ENCODE measurements around the gene KAT6B.

KAT6B gene

DNA sequence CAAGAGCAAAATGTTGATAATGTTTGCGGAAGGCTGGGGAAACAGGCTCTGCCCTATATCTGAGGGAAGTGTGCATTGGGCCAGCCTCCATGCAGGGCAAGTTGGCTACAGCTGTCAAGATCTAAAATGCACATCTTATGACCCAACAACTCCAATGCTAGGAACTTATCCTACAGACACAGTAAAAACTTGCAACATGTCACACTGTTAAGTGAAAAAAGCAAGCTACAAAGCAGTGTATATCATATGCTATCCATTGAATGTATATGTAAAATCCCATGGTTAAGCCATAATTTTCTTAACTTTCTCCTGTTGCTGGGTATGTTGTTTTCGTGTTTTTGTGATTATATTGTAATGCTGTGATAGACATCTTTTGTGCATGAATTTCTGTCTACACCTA lies 16.3 kb upstream of the KAT6B start:
- in situ Hi-C loops (cut with MboI; ENCODE audit: low pct_unique_long_range_greater_than_20kb, low sequenced_read_pairs, unreplicated experiment), result no loop called here
- no peak for DNase-seq (ENCODE audit: low spot score)
- TF ChIP-seq, protein P1, sequence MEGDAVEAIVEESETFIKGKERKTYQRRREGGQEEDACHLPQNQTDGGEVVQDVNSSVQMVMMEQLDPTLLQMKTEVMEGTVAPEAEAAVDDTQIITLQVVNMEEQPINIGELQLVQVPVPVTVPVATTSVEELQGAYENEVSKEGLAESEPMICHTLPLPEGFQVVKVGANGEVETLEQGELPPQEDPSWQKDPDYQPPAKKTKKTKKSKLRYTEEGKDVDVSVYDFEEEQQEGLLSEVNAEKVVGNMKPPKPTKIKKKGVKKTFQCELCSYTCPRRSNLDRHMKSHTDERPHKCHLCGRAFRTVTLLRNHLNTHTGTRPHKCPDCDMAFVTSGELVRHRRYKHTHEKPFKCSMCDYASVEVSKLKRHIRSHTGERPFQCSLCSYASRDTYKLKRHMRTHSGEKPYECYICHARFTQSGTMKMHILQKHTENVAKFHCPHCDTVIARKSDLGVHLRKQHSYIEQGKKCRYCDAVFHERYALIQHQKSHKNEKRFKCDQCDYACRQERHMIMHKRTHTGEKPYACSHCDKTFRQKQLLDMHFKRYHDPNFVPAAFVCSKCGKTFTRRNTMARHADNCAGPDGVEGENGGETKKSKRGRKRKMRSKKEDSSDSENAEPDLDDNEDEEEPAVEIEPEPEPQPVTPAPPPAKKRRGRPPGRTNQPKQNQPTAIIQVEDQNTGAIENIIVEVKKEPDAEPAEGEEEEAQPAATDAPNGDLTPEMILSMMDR (IDR thresholded peaks at IDR 0.05; ENCODE audit: extremely low read depth, insufficient read depth, missing control alignments), result no peak

DNA sequence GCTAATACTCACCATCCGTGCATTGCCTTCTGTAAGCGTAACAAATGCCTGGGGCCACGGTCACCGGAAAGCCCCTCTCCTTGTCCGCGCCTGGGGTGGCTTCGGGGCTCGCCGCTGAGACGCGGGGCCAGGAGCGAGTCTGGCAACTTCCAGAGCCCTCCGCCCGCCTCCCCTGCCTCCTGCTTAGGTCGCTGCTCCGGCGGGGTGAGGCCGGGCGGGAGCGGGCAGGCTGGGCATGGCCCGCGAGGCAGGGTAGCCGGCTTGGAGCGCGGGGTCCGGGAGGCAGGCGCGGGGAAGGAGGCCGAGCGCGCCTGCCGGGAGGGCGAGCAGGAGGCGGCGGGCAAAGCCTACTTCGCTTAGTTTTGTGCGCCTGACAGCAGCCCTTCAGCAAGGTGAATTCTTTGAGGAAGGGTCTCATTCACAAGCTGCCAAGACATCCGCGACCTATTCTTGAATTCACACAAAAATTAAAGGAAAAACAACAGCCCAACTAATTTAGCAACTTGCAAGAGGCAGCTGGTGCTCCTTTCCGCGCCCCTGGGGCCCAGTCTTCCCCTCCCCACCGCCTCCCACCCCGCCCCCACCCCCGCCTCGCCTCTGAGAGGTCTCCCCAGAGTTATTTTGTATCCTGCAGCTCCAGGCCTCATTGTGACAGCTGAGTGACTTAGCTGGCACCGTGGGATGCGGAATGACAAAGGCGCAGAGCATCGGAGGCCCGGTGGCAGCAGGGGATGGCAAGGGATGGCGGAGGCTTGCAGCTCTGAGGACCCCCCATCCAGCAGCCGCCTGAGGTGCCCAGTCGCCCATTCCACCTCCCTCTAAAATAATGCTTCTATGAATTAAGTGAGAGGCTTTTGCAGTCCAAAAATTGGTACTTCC lies 12.8 kb upstream of the KAT6B start:
- DNase-seq (ENCODE audit: low spot score), result no peak
- TF ChIP-seq, protein P1 (IDR thresholded peaks at IDR 0.05; ENCODE audit: extremely low read depth, insufficient read depth, missing control alignments), result no peak
- in situ Hi-C loops (cut with MboI; ENCODE audit: low pct_unique_long_range_greater_than_20kb, low sequenced_read_pairs, unreplicated experiment), result no loop called here

DNA sequence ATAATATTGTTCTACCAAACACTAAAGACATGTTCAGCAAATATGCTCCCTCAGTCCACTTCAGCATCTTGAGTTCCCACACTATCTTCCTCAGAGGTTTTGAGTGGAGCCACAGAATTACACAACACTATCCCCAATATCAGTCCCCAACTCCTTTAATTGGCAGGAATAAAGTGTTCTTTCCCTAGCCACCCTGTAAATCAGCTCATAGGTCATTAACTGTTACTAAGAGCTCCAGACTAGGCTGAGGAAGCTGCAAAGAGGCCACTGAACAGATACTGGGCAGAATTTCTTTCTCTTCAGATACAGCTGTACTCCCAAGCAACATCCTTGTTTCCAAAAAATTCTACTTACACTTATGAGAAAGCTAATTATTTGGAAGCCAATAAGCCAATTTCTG lies 11.6 kb upstream of the KAT6B start:
- no peak for DNase-seq (ENCODE audit: low spot score)
- TF ChIP-seq, protein P1 (IDR thresholded peaks at IDR 0.05; ENCODE audit: extremely low read depth, insufficient read depth, missing control alignments), result no peak
- in situ Hi-C loops (cut with MboI; ENCODE audit: low pct_unique_long_range_greater_than_20kb, low sequenced_read_pairs, unreplicated experiment), result no loop called here

DNA sequence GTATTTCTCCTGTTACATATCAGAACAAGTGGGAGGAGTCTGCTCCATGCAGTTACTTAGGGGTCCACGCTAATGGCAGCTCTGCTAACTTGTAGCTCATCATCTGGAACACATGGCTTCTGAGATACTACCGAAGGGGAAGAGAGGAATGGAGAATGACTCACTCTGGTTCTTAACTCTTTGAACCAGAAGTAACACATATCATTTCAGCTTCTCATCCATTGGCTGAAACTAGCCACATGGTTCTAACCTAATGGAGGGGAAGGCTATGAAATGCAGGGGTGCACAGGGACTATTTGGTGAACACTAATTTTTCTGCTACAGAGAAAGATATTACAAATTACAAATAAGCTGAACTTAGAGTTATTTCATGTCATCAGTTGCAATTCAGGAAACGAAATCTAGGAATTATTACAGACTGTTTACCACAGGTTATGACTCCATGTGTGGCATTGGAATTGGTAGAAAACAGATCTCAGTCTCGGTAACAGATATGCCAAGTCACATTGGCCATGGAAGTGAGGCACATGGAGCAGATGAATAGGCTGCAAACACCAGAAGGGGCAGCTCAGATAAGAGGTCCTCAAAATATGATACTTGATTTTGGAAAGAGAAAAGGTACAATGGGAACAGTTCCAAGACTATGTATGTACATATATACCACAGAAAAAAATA lies 9.4 kb upstream of the KAT6B start:
- no peak for DNase-seq (ENCODE audit: low spot score)
- TF ChIP-seq, protein P1 (IDR thresholded peaks at IDR 0.05; ENCODE audit: extremely low read depth, insufficient read depth, missing control alignments), result no peak
- in situ Hi-C loops (cut with MboI; ENCODE audit: low pct_unique_long_range_greater_than_20kb, low sequenced_read_pairs, unreplicated experiment), result no loop called here

DNA sequence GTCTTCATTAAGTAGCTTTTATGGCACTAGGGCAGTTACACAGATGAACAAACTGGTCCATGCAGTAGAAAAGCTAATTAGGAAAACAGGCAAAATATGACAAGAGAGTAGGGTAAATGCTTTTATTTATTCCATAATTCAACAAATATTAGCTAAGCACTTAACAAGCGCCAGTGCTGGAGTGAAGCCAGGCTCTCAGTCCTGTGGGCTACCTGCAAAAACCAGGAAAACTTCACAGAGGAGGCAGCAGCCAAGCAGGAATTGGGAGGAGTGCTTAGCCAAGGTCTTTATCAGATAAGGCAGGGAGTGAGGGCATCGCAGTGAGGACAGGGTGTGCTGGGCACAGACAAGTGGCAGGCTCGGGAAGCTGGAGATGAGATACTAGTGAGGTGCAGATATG lies 4.9 kb upstream of the KAT6B start:
- in situ Hi-C loops (cut with MboI; ENCODE audit: low pct_unique_long_range_greater_than_20kb, low sequenced_read_pairs, unreplicated experiment), result no loop called here
- TF ChIP-seq, protein P1 (IDR thresholded peaks at IDR 0.05; ENCODE audit: extremely low read depth, insufficient read depth, missing control alignments), result no peak
- DNase-seq (ENCODE audit: low spot score), result no peak

- DNase-seq (ENCODE audit: low spot score), result no peak
- TF ChIP-seq, protein P1 (IDR thresholded peaks at IDR 0.05; ENCODE audit: extremely low read depth, insufficient read depth, missing control alignments), result no peak
- in situ Hi-C loops (cut with MboI; ENCODE audit: low pct_unique_long_range_greater_than_20kb, low sequenced_read_pairs, unreplicated experiment), result no loop called here
These were observed 4.3 kb upstream of the KAT6B start for GRCh38 chr10:74822101-74822500.
